NOMO-1 treated with DMSO at 0.1 percent for 48 hours (cell line): Measurements from ENCODE around the gene KLF5.

ENCODE experiments used
- DNase-seq: peaks from one replicate; lab custom pipeline; 2025; ENCODE audit not compliant: unreplicated experiment; lab: John Stamatoyannopoulos, UW

KLF5 gene

DNA sequence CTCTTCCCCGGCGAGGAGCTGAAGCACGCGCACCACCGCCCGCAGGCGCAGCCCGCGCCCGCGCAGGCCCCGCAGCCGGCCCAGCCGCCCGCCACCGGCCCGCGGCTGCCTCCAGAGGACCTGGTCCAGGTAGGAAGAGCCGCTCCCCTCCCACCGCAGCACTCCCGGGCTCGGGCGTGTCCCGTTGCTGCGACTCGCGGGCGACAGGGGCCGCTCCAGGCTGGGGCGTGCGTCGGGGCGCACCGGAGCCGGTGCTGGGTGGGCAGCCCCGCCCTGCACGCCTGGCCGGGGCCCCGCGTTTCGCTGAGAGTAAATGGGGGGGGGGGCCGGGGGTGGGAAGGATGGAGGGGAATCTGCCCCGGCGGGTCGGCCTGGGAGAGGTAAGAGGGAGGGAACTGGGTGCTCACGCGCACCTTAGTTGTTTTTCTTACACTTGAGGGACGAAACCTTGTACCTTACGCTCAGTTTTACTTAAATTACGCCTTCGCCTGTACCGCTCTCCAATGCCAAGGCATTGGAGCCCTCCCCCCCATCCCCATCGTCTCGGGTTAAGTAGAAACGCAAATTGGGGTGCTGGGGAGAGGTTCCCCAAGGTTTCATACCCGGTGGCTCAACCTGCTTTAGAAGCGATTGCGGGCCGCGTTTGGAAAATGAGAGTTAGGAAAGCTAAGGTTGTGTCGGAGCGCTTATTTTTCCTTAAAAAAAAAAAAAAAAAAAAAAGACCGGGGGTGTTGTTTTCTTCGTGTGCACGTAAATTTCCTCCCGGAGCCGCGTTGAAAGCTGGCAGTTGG, 850 bp downstream of the KLF5 start:
- no peak for DNase-seq

DNA sequence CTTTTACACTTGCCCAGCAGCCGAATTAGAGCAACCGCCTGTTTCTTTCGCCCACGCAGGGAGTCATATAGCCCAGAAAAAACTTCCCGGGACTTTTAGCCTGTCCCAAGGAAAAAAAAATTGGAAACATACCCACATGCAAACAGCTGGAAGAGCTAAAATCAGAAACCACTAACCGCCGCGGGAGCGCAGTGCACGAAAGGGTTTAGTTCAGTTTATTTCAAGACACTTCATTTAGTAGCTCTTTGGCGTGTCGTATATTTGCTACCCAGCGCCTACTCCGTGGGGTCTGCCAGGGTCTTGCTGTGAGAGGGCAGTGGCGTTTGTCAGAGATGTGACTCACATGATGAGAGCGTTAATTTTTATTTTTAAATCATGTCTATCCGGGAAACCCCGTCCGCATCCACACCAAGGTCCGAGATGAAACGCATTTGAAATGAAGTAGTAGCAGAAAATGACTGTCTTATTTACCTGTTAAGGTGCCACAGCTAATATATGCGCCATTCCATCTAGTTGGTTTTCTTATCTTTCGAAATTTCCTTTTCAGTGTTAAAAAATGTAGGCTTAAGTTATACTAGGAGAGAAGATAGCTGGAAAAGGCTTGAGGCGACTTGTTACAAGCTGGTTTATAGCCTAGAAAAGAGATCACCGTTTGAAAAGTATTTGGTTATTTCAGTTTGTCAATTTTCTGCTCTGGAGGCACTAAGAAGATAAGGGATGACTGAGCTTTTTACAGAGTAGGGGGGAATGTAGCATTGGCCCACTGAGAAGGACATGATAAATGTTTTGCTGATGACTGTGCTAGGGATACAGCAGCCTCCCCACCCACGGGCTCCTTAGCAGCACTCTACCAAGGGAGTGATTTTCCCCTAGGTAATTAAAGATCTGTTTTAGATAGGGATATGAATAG, 1.7 kb downstream of the KLF5 start:
- DNase-seq: no peak

DNA sequence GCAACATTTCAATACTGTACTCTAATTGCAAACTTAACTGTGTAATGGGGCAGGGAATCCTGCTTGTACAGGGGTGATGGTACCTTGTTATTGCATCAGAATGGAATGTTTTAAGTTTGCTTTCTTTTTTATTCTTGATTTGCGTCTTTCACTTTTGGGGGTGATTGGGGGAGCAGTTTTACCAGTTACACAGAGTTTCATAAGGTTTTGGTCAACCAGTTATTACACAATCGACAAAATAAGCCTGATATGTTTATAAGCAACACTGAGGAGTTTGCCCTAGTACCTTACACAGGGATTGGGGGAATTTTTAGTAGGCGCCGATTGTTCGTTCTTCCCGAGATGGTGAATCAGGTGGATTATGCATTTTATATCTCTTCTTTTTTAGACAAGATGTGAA, 2.7 kb downstream of the KLF5 start:
- no peak for DNase-seq

DNA sequence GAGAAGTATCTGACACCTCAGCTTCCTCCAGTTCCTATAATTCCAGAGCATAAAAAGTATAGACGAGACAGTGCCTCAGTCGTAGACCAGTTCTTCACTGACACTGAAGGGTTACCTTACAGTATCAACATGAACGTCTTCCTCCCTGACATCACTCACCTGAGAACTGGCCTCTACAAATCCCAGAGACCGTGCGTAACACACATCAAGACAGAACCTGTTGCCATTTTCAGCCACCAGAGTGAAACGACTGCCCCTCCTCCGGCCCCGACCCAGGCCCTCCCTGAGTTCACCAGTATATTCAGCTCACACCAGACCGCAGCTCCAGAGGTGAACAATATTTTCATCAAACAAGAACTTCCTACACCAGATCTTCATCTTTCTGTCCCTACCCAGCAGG, 3.1 kb downstream of the KLF5 start:
- no peak for DNase-seq

DNA sequence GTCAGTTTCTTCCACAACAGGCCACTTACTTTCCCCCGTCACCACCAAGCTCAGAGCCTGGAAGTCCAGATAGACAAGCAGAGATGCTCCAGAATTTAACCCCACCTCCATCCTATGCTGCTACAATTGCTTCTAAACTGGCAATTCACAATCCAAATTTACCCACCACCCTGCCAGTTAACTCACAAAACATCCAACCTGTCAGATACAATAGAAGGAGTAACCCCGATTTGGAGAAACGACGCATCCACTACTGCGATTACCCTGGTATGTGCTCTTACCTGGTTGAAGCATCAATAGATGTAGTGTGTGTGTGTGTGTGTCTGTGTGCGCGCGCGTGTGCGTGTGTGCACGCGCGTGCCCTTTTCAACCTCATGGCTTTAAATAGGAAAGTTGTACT, 3.7 kb downstream of the KLF5 start:
- no peak for DNase-seq

DNA sequence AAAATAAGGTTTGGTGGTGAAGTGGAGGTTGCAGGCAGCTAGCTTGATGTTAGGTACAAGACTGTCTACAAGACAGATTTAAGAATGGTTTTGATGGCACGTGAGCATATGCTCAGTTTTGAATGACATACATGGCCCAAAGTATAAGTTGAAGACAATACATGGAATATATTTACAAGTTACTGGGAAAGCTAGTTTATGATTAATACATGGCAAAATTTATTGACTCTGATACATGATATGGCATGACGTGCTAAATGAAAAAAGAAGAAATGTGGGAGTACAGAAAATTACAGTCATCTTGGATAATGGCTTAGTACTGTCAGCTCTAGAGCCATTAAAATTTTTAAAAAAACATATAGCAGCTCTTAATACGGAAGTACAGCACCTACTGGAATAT, 4.4 kb downstream of the KLF5 start:
- no peak for DNase-seq

DNA sequence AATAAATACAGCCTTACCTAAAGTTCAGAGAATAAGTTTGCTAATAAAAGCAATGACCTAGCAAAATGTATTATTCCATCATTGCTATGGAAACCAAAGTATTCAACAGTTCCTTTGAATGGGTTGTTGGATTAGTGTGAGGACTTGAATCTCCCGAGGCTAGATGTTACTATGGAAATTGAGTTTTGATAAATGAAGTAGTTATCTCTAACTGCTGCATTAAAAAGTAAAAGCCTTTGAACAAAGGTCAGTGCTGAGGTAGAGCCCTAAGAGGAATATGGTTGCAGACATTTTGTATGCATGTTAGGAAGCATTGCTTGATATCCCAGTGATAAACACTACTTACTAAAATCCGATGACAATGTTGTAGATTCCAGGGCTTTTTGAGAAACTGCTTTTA, 6.2 kb downstream of the KLF5 start:
- no peak for DNase-seq

DNA sequence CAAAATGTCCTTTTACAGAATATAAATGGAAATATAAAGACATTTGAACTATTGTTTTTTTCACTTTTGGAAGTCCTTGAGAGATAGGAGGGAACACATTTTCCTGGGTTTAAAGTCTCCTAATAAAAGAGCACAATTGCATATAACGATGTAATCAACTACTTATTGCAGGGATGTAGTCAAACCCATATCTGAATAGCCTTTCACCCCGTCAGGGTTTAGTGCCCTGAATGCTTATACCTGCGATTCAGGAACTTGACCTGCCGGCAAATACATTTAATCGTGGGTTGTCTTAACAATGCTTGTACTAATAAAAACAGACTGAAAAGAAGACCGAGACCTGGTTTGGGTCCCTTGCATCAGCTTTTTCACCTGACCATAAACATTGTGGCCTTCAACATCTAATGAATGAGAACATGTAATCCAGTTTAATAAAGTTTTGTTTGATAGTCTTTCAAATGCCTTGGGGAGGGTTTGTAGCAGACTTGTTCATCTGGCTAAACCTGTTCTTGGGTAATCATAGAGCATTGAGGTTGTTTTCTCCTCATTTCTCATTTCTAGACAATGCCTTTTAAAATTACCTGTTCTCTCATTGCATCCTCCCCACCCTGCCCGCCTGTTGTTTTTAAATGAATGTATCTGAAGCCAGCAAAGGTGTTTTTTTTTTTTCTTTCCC, 7.0 kb downstream of the KLF5 start:
- DNase-seq: no peak

DNA sequence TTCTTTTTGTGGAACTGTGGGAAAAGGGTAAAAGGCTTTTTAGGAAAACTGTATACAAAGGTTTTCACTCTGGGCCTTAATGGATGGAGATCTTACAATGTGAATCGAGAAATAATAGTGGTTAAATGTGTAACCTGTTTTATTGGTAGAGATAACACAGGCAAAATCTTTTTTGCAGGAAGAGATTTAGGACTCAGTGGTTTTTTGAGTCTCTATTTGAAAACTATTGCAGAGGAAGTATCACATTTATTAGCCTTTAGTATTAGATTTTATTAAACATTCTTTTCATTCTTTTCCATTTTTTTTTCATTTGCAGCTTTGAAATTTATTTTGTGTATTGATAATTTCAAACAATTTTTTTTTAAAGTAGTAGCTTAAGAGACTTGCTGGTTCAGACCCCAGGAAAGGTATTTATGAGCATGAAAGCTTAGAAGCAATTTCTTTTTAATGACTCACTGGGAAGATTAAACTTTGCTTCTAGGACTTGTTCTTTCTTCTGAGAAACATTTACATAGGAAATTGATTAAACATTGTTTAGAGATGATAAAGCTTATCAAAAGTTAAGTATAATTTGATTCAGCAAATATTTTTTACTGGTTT, 10.5 kb downstream of the KLF5 start:
- DNase-seq: no peak

DNA sequence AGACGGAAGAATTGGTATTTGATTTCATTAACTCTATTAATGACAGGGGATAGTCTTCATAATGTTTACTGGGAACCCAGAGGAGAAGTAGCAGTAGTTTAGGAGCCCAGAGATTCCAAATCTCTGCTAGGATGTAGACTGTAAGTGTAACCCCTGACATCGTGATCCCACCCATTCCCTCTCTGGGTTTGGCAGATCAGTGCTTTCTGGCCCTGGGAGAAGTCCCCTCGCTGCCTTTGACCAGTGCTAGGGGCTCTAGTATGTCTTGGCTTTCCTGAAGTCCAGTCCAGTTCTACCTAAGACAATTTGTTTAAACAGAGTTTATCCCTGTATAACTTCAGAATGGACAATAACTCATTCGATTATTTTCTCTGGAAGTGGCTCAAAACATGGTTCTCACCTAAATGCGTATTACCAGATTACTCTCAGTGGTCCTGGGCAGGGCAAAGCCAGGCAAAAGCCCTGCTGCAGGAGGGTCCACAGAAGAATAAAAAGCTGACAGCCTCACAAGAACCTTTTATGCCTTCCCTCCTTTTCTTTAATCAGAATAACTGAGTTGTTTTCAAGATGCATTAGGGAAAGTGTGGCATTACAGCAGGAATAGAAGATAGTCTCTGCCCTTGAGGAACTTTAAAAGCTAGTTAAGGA, 11.8 kb downstream of the KLF5 start:
- DNase-seq: no peak

DNA sequence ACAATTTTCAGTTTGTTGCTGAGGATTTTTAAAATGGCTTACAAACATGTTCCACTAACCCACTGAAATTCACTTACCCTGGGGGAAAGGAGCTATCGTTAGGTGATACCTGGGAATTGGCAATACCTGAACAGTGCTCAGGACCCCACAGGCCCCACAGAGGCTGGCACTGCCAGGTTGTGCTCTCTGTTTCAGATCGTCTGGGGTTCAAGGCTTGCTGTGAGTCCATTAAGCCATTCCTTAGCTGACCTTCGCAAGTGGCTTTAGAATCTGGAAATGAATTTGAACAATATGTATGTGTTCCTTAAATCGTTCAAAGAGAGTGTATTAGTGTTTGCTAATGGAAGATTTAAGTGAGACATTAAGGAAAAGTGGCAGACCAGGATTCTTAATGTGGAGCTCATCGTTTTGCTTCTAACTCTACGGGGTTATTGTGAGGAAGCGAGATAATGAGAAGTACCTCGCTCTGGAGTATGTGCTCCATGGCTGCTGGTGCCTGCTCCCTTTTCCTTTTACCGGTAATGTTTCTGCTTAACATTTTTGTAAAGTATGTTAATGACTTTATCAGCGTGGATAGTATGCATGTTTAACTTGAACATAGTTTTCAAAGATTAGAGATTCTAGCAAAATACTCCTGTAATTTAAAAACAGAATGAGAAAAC, 13.6 kb downstream of the KLF5 start:
- DNase-seq: no peak

DNA sequence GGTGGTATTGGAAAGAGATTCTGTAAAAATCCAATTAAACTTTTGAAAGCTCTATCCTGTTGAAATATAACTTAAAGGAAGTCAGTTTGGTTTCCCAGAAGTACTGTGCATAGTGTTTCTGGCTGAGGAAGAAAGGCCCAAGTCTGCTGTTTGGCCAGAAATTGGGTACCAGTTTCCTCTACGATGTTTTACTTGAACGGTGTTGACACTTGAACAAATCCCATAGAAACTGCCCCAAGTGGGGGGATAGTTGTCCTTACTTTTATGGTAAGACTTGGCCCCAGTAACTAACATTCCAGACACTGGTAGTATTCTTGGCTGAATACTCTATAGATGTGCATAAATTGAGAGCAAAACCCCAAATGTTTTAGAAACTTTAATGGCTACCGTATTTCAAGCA, 14.2 kb downstream of the KLF5 start:
- no peak for DNase-seq

DNA sequence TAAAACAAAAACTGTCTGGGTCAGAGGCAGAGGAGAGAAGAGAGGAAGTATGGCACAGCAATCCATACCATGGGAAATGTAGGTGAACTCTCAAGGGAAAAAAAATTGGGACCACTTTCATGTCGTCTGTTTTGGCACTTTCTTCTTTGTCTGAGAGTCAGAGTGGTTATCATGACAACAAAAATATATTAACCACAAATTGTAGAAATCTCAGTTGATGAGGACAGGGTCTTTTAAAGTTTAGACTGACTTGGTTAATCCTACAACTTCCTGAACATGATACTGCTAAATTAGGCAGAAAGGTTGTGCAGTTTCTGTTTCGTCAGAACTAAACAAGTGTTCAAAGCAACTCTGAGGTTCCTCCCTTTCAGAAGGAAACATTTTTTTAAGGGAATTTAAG, 15.2 kb downstream of the KLF5 start:
- DNase-seq: peak; percentile 59

DNA sequence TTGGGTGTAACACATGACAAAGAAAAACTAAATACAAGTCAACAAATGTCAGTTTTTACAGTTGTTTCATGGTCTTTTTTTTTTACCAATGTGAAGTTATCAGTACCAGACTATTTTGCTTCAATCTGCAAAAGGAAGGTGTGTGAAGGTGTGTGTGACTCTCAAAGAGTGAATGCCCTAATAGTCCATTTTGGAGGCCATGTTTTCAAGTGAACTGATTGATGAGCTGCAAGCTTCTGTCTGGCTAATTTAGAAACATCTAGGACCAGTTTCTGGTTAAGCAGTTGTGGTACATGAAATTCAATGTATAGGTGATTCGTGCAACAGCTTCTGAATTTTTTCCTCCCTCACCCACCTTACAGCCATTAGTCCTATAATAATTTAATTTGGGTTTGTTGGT, 16.1 kb downstream of the KLF5 start:
- DNase-seq: no peak

DNA sequence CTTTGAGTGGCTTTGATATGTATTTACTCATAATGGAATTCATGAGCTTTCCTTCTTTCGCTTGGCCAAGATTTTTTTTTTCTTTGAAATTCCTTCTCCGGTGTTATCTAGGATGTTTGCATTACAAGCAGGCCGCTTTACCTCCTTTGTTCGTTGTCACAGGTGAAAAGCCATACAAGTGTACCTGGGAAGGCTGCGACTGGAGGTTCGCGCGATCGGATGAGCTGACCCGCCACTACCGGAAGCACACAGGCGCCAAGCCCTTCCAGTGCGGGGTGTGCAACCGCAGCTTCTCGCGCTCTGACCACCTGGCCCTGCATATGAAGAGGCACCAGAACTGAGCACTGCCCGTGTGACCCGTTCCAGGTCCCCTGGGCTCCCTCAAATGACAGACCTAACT, 16.7 kb downstream of the KLF5 start:
- DNase-seq: no peak

DNA sequence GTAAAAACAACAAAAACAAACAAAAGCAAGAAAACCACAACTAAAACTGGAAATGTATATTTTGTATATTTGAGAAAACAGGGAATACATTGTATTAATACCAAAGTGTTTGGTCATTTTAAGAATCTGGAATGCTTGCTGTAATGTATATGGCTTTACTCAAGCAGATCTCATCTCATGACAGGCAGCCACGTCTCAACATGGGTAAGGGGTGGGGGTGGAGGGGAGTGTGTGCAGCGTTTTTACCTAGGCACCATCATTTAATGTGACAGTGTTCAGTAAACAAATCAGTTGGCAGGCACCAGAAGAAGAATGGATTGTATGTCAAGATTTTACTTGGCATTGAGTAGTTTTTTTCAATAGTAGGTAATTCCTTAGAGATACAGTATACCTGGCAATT, 17.1 kb downstream of the KLF5 start:
- no peak for DNase-seq

DNA sequence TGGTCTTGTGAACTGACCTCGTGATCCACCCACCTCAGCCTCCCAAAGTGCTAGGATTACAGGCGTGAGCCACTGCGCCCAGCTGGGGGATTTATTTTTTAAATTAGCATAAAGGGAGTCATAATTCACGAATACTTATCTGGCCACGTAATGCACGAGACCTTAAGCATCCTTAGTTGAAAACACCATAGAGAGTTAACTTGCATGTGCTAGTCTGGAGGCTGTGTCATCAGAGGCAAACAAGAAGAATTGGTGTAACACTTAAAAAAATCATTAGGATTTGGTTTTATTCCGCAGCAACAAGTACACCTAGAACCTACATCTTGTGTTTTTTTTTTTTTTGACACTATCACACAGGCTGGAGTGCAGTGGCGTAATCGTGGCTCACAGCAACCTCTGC, 19.1 kb downstream of the KLF5 start:
- no peak for DNase-seq

DNA sequence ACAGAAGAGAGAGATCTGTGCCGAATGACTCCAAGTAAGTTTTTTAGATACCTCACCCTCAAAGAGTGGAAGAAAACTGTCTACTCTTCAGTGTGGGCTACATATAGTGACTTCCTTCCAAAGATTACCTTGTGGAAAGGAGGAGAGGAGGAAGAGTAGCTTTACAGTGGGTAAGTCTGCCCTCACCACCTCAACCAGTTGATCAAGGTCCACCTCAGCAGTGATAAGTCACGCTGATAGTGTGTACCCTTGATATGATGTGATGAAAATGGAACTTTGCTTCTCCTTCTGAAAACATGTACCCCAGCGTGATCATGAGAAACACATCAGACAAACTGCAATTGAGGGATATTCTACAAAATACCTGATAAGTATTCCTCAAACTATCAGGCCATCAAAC, 20.6 kb downstream of the KLF5 start:
- DNase-seq: no peak

DNA sequence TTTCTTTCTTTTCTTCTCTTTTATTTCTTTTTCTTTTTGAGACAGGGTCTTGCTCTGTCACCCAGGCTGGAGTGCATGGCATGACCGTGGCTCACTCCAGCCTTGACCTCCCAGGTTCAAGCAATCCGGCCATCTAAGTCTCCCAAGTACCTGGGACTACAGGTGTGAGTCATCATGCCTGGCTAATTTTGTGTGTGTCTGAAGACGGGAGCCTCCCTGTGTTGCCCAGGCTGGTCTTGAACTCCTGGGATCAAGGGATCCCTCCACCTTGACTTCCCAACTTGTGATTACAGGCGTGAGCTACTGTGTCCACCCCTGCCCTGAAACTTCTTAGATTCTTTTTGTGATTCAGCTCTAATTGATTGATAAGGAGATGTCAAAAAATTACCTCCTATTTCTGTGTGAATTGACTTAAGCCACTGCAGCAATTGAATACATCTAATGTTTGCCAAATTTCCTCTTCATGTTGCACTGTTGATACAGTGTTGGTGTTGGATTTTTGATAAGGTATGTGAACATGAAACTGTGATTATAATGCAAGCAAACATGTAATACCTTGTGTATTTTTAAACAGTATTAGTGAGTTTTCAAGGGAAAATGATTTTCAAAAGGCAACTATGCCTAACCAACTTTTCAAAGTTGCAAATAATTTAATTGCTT, 22.6 kb downstream of the KLF5 start:
- DNase-seq: no peak

DNA sequence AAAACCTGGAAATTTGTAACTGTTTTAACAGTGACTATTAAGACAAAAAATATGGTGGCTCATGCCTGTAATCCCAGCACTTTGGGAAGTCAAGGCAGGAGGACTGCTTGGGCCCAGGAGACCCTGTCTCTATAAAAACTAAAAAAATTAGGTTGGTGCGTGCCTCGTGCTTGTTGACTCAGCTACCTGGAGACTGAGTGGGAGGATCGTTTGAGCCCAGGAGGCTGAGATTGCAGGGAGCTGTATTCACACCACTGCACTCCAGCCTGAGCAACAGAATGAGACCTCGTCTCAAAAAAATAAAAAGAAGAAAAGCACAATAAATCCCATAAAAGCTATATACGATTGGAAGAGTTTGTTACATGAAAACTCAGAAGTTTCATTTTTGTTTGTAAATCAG, 23.7 kb downstream of the KLF5 start:
- no peak for DNase-seq
